ENCODE results near the gene TP53.

Gene TP53

DNA sequence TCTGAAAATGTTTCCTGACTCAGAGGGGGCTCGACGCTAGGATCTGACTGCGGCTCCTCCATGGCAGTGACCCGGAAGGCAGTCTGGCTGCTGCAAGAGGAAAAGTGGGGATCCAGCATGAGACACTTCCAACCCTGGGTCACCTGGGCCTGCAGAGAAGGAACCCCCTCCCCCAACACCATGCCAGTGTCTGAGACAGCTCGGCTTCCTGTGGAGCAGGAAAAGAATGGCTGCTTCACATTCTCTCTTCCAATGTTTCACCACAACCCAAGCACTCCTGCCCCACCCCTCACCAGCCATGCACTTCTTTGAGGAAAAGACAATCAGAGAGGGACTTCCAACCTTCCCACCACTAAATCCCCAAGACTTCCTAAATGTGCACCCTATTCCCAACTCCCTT lies 10.8 kb downstream of the TP53 start:
- H3K9me2 ChIP-seq (replicated peaks; ENCODE audit: insufficient read depth, low read length): no peaks in the 10 kb centered on the region
- no peak overlapping the region for H3K4me3 ChIP-seq (ENCODE audit: insufficient read depth, low read length, poor library complexity, severe bottlenecking)
- no peak for TF ChIP-seq EZH2phosphoT487 (conservative IDR thresholded peaks at IDR 0.05; ENCODE audit: low read length)
- TF ChIP-seq, protein P1, sequence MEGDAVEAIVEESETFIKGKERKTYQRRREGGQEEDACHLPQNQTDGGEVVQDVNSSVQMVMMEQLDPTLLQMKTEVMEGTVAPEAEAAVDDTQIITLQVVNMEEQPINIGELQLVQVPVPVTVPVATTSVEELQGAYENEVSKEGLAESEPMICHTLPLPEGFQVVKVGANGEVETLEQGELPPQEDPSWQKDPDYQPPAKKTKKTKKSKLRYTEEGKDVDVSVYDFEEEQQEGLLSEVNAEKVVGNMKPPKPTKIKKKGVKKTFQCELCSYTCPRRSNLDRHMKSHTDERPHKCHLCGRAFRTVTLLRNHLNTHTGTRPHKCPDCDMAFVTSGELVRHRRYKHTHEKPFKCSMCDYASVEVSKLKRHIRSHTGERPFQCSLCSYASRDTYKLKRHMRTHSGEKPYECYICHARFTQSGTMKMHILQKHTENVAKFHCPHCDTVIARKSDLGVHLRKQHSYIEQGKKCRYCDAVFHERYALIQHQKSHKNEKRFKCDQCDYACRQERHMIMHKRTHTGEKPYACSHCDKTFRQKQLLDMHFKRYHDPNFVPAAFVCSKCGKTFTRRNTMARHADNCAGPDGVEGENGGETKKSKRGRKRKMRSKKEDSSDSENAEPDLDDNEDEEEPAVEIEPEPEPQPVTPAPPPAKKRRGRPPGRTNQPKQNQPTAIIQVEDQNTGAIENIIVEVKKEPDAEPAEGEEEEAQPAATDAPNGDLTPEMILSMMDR (IDR thresholded peaks at IDR 0.05; ENCODE audit: insufficient read depth, low read length, poor library complexity, severe bottlenecking): no peak
- H4K20me1 ChIP-seq (ENCODE audit: low read depth, low read length): 0 out of 2 replicates have a peak, but pooled peaks cover 3% of the 10 kb centered on the region
- no peaks in the 10 kb centered on the region for H3F3A ChIP-seq (ENCODE audit: insufficient read depth)
- H3K4me2 ChIP-seq (ENCODE audit: low read depth, low read length, poor library complexity, severe bottlenecking): no peak overlapping the region
- no peaks in the 10 kb centered on the region for H3K9me3 ChIP-seq (ENCODE audit: insufficient read depth, low read length)
- no peaks in the 10 kb centered on the region for H3K27me3 ChIP-seq (ENCODE audit: low read length)
- no peak overlapping the region for H3K27ac ChIP-seq (ENCODE audit: low read depth, low read length)
- H3K9ac ChIP-seq (ENCODE audit: low read length): no peak overlapping the region
- peaks cover 30% of the 10 kb centered on the region for H3K79me2 ChIP-seq (ENCODE audit: insufficient read depth, low read length)
- peaks cover 13% of the 10 kb centered on the region for H3K36me3 ChIP-seq (ENCODE audit: low read length)
- no peak overlapping the region for H2AFZ ChIP-seq (ENCODE audit: low read depth, low read length, severe bottlenecking)

DNA sequence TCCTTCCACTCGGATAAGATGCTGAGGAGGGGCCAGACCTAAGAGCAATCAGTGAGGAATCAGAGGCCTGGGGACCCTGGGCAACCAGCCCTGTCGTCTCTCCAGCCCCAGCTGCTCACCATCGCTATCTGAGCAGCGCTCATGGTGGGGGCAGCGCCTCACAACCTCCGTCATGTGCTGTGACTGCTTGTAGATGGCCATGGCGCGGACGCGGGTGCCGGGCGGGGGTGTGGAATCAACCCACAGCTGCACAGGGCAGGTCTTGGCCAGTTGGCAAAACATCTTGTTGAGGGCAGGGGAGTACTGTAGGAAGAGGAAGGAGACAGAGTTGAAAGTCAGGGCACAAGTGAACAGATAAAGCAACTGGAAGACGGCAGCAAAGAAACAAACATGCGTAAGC lies 12.4 kb downstream of the TP53 start:
- no peak for TF ChIP-seq EZH2phosphoT487 (conservative IDR thresholded peaks at IDR 0.05; ENCODE audit: low read length)
- TF ChIP-seq, protein P1 (IDR thresholded peaks at IDR 0.05; ENCODE audit: insufficient read depth, low read length, poor library complexity, severe bottlenecking): no peak
- Histone ChIP-seq H3K4me2 (ENCODE audit: low read depth, low read length, poor library complexity, severe bottlenecking) (no peak overlapping the region), H3K79me2 (ENCODE audit: insufficient read depth, low read length) (peaks cover 20% of the 10 kb centered on the region), H3F3A (ENCODE audit: insufficient read depth) (no peaks in the 10 kb centered on the region), H3K36me3 (ENCODE audit: low read length) (peaks cover 13% of the 10 kb centered on the region), H2AFZ (ENCODE audit: low read depth, low read length, severe bottlenecking) (no peak overlapping the region), H3K9me2 (replicated peaks; ENCODE audit: insufficient read depth, low read length) (no peaks in the 10 kb centered on the region), H3K9ac (ENCODE audit: low read length) (no peak overlapping the region), H3K9me3 (ENCODE audit: insufficient read depth, low read length) (no peaks in the 10 kb centered on the region), H3K4me3 (ENCODE audit: insufficient read depth, low read length, poor library complexity, severe bottlenecking) (no peak overlapping the region), H3K27ac (ENCODE audit: low read depth, low read length) (no peak overlapping the region), H3K27me3 (ENCODE audit: low read length) (no peaks in the 10 kb centered on the region), H4K20me1 (ENCODE audit: low read depth, low read length) (0 out of 2 replicates have a peak, but pooled peaks cover 3% of the 10 kb centered on the region)

DNA sequence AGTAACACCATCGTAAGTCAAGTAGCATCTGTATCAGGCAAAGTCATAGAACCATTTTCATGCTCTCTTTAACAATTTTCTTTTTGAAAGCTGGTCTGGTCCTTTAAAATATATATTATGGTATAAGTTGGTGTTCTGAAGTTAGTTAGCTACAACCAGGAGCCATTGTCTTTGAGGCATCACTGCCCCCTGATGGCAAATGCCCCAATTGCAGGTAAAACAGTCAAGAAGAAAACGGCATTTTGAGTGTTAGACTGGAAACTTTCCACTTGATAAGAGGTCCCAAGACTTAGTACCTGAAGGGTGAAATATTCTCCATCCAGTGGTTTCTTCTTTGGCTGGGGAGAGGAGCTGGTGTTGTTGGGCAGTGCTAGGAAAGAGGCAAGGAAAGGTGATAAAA lies 14.1 kb downstream of the TP53 start:
- Histone ChIP-seq H3K4me2 (ENCODE audit: low read depth, low read length, poor library complexity, severe bottlenecking) (no peak overlapping the region), H3K27me3 (ENCODE audit: low read length) (no peaks in the 10 kb centered on the region), H3K27ac (ENCODE audit: low read depth, low read length) (no peak overlapping the region), H3K9me2 (replicated peaks; ENCODE audit: insufficient read depth, low read length) (no peaks in the 10 kb centered on the region), H3K36me3 (ENCODE audit: low read length) (peaks cover 15% of the 10 kb centered on the region), H4K20me1 (ENCODE audit: low read depth, low read length) (no peaks in the 10 kb centered on the region), H3K9me3 (ENCODE audit: insufficient read depth, low read length) (no peaks in the 10 kb centered on the region), H3K79me2 (ENCODE audit: insufficient read depth, low read length) (peaks cover 9% of the 10 kb centered on the region), H3F3A (ENCODE audit: insufficient read depth) (no peaks in the 10 kb centered on the region), H3K9ac (ENCODE audit: low read length) (no peak overlapping the region), H2AFZ (ENCODE audit: low read depth, low read length, severe bottlenecking) (no peak overlapping the region), H3K4me3 (ENCODE audit: insufficient read depth, low read length, poor library complexity, severe bottlenecking) (no peak overlapping the region)
- TF ChIP-seq, protein P1 (IDR thresholded peaks at IDR 0.05; ENCODE audit: insufficient read depth, low read length, poor library complexity, severe bottlenecking): peak; percentile 74
- TF ChIP-seq EZH2phosphoT487 (conservative IDR thresholded peaks at IDR 0.05; ENCODE audit: low read length): no peak
